Endothelial cell of umbilical vein (primary cell): ENCODE data around the gene SNAPC4.

Source experiments
- EZH2 ChIP-seq: IDR thresholded peaks from 2 replicates; pipeline ENCODE4 v1.6.1; 2012; ENCODE audit warnings: borderline replicate concordance, low read depth, mild to moderate bottlenecking, moderate library complexity, low read length, inconsistent platforms; ENCODE audit not compliant: severe bottlenecking
- FOS ChIP-seq: IDR thresholded peaks from 2 replicates; pipeline ENCODE4 v1.6.1; 2011; ENCODE audit warnings: mild to moderate bottlenecking, low read length, moderate library complexity, borderline replicate concordance; ENCODE audit not compliant: insufficient read depth
- JUN ChIP-seq: IDR thresholded peaks from 2 replicates; pipeline ENCODE4 v1.6.1; 2011; ENCODE audit warnings: borderline replicate concordance, low read depth; ENCODE audit not compliant: insufficient read length, insufficient read depth
- POLR2A ChIP-seq: IDR thresholded peaks from 2 replicates; pipeline ENCODE4 v1.6.1; 2012; ENCODE audit warnings: low read depth, mild to moderate bottlenecking, control low read depth, low read length
- POLR2AphosphoS5 ChIP-seq: IDR thresholded peaks from 2 replicates; pipeline ENCODE4 v1.6.1; 2012; ENCODE audit warnings: low read depth, mild to moderate bottlenecking, control low read depth, low read length, moderate library complexity; ENCODE audit not compliant: insufficient read depth
- TF ChIP-seq, protein P1 (sequence below), 2 donors: IDR thresholded peaks; 1 replicate in 1 of 2; 2 replicates in 1 of 2; pipeline ENCODE4 v1.5.1; 2011; ENCODE audit warnings: low read length in 2 of 2, mild to moderate bottlenecking in 2 of 2, moderate library complexity in 2 of 2, control low read depth in 1 of 2, inconsistent platforms in 1 of 2, low read depth in 1 of 2; ENCODE audit not compliant: insufficient read depth in 1 of 2; ENCODE audit errors: extremely low read depth in 1 of 2

DNA sequence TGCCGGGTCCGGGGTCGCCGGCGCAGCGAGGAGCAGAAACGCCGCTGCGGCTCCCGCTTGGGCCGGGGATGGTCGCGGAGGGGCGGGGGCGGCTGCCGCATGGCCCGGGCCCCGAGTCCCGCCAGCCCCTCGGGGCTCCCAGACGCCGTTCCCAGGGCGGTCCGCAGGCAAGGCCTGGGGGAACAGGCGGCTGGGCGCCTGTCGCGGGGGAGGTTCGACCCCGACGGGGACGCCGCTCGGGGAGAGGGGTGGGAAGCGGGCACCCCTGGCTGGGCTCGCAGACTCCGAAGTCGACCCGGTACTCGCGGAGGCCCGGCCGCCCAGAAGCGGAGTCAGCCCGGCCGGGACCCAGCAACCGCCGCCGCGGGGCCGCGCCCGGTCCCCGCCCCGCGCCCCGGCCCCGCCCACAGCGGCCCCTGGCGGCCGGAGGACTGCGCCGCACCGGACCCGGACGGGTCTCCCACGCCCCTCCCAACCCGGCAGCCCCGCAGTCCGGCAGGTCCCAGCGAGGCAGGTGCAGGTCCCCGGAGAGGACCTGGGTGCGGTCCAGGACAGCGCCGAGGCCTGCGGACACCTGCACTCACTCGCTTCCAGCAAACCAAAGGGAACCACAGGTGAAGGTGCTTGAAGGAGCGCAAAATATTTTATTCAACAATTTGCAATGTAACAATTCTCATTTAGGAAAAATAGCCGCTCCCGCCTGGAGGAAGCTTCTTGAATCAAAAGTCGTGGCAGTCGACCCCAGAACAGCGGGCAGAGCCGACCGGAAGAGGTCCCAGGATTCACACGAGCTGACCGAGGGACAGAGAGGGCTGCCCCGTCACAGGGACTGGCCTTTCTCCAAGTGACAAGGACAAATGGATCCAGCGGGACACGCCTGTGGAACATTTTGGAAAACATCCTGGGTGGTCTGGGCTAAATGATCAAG is 39.8 kb upstream of the SNAPC4 start, which contains the start of gene INPP5E:
- TF ChIP-seq, protein P1, sequence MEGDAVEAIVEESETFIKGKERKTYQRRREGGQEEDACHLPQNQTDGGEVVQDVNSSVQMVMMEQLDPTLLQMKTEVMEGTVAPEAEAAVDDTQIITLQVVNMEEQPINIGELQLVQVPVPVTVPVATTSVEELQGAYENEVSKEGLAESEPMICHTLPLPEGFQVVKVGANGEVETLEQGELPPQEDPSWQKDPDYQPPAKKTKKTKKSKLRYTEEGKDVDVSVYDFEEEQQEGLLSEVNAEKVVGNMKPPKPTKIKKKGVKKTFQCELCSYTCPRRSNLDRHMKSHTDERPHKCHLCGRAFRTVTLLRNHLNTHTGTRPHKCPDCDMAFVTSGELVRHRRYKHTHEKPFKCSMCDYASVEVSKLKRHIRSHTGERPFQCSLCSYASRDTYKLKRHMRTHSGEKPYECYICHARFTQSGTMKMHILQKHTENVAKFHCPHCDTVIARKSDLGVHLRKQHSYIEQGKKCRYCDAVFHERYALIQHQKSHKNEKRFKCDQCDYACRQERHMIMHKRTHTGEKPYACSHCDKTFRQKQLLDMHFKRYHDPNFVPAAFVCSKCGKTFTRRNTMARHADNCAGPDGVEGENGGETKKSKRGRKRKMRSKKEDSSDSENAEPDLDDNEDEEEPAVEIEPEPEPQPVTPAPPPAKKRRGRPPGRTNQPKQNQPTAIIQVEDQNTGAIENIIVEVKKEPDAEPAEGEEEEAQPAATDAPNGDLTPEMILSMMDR (IDR thresholded peaks at IDR 0.05; ENCODE audit: extremely low read depth in 1 of 2, insufficient read depth in 1 of 2, low read depth in 1 of 2, low read length in 2 of 2) = peak; percentile 59 to 63
- TF ChIP-seq POLR2AphosphoS5 (peak; percentile 87), POLR2A (peak; percentile 71), FOS (no peak), JUN (no peak), EZH2 (no peak)
